ENCODE results near the gene FGF14.

FGF14 gene

DNA sequence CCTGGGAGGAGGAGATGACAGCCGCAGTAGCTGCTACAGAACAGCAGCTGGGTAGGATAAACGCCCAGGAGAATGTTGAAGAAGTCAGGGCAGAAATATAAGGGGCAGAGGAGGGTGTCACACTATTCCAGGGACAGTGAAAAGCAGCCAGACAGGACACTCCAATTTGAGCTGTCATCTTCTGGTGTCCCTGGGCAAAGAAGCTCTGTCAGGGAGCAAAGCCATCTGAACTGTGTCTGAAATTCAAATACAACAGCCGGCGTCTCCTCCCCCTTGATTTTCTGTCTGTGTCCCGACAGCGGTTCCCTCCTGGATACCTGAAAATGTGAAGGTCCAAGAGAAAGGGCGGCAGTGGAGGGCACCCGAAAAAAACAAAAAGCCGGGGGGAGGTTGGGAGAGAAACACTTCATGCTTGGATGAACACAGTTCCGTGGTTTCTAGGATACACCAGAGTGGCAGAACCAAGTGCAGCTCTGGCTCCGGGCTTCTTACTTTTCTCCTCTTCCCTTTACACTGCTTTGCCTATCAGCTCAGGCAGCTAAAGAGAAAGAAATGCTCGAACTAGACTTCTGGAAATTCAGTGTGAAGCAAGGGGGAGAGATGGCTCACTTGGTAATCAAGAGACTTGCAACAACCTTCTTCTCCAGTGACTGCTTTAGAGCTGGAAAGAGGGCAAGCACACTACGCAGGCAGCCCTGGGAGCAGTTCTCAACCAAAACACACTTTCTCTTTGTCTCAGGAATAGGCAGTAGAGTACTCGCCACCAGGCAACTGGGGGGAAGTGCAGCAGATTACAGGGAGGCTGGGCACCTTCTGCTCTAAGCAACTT lies 483.8 kb downstream of the FGF14 start:
- H3K4me2 ChIP-seq (ENCODE audit: low read depth, low read length, poor library complexity, severe bottlenecking), result no peak overlapping the region
- no peak overlapping the region for H2AFZ ChIP-seq (ENCODE audit: low read depth, low read length, severe bottlenecking)

DNA sequence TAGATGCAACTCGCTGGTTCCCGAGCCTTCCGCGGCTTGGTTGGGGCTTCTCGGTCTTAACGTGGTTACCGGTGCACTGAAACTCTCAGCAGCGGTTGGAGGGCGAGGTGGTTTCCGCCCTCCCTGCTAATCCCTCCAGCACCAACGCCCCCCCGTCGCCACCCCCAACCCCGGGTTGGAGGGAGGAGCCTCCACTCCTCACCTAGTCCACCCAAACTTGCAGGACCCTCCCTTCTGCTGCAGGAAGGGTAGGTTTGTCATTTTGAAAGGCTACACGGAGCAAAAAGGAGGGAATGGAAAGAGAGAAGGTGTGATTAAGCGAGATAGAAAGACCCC lies 484.4 kb downstream of the FGF14 start:
- Histone ChIP-seq H3K27me3 (ENCODE audit: low read length) (no peaks in the 10 kb centered on the region), H3K9ac (ENCODE audit: low read length) (no peak overlapping the region), H4K20me1 (ENCODE audit: low read depth, low read length) (no peaks in the 10 kb centered on the region), H3F3A (ENCODE audit: insufficient read depth) (no peaks in the 10 kb centered on the region), H3K27ac (ENCODE audit: low read depth, low read length) (no peak overlapping the region), H3K4me3 (ENCODE audit: insufficient read depth, low read length, poor library complexity, severe bottlenecking) (no peak overlapping the region), H2AFZ (ENCODE audit: low read depth, low read length, severe bottlenecking) (no peak overlapping the region), H3K36me3 (ENCODE audit: low read length) (no peaks in the 10 kb centered on the region), H3K79me2 (ENCODE audit: insufficient read depth, low read length) (no peaks in the 10 kb centered on the region), H3K9me3 (ENCODE audit: insufficient read depth, low read length) (no peaks in the 10 kb centered on the region), H3K9me2 (replicated peaks; ENCODE audit: insufficient read depth, low read length) (no peaks in the 10 kb centered on the region), H3K4me2 (ENCODE audit: low read depth, low read length, poor library complexity, severe bottlenecking) (no peak overlapping the region)
- TF ChIP-seq, protein P1, sequence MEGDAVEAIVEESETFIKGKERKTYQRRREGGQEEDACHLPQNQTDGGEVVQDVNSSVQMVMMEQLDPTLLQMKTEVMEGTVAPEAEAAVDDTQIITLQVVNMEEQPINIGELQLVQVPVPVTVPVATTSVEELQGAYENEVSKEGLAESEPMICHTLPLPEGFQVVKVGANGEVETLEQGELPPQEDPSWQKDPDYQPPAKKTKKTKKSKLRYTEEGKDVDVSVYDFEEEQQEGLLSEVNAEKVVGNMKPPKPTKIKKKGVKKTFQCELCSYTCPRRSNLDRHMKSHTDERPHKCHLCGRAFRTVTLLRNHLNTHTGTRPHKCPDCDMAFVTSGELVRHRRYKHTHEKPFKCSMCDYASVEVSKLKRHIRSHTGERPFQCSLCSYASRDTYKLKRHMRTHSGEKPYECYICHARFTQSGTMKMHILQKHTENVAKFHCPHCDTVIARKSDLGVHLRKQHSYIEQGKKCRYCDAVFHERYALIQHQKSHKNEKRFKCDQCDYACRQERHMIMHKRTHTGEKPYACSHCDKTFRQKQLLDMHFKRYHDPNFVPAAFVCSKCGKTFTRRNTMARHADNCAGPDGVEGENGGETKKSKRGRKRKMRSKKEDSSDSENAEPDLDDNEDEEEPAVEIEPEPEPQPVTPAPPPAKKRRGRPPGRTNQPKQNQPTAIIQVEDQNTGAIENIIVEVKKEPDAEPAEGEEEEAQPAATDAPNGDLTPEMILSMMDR (IDR thresholded peaks at IDR 0.05; ENCODE audit: insufficient read depth, low read length, poor library complexity, severe bottlenecking), result no peak
- no peak for TF ChIP-seq EZH2phosphoT487 (conservative IDR thresholded peaks at IDR 0.05; ENCODE audit: low read length)

More for the DNA sequence above, 483.8 kb downstream of the FGF14 start:
- Histone ChIP-seq H3K36me3 (ENCODE audit: low read length) (no peaks in the 10 kb centered on the region), H3K27ac (ENCODE audit: low read depth, low read length) (no peak overlapping the region), H3K9me3 (ENCODE audit: insufficient read depth, low read length) (no peaks in the 10 kb centered on the region), H3K4me3 (ENCODE audit: insufficient read depth, low read length, poor library complexity, severe bottlenecking) (no peak overlapping the region), H3K9ac (ENCODE audit: low read length) (no peak overlapping the region), H3K9me2 (replicated peaks; ENCODE audit: insufficient read depth, low read length) (no peaks in the 10 kb centered on the region), H3K79me2 (ENCODE audit: insufficient read depth, low read length) (no peaks in the 10 kb centered on the region), H4K20me1 (ENCODE audit: low read depth, low read length) (no peaks in the 10 kb centered on the region), H3F3A (ENCODE audit: insufficient read depth) (no peaks in the 10 kb centered on the region), H3K27me3 (ENCODE audit: low read length) (no peaks in the 10 kb centered on the region)
- TF ChIP-seq EZH2phosphoT487 (conservative IDR thresholded peaks at IDR 0.05; ENCODE audit: low read length), result no peak
- TF ChIP-seq, protein P1 (IDR thresholded peaks at IDR 0.05; ENCODE audit: insufficient read depth, low read length, poor library complexity, severe bottlenecking), result no peak

DNA sequence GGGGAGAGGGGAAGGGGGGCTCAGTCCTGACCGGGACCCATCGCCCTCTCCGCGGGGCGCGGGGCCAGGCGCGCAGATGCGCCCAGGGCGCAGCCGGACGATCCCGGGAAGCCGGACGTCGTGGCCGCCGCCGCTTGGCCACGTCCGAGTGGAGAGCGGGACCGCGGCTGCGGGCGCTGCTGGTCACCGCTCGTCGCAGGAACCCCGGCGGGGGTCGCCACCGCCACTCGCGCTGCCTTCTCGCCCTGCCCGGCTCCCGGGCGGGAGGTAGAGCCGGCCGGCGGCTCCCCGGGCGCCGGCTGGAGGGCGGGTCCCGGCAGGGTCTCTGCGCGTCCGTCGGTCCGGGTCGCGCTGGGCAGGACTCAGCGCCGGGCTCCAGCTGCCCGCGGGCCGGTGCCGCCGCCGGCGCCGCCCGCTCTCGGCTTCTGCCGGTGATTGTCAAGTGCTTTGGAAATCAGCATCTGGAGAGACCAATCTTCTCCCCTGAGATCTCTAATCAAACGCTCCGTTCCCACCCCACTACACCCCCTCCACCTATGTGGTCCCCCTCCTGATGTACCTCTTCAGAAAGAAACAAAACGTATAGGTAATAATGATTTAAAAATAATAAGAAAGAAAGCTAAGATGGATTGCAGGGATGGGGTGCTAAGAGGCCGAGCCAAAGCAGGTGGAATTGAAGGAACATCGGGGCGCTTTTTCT lies 484.9 kb downstream of the FGF14 start:
- Histone ChIP-seq H3K9me2 (replicated peaks; ENCODE audit: insufficient read depth, low read length) (no peaks in the 10 kb centered on the region), H3F3A (ENCODE audit: insufficient read depth) (no peaks in the 10 kb centered on the region), H4K20me1 (ENCODE audit: low read depth, low read length) (no peaks in the 10 kb centered on the region), H3K9ac (ENCODE audit: low read length) (no peak overlapping the region), H3K36me3 (ENCODE audit: low read length) (no peaks in the 10 kb centered on the region), H3K4me2 (ENCODE audit: low read depth, low read length, poor library complexity, severe bottlenecking) (no peak overlapping the region), H3K27me3 (ENCODE audit: low read length) (no peaks in the 10 kb centered on the region), H3K79me2 (ENCODE audit: insufficient read depth, low read length) (no peaks in the 10 kb centered on the region), H2AFZ (ENCODE audit: low read depth, low read length, severe bottlenecking) (no peak overlapping the region), H3K9me3 (ENCODE audit: insufficient read depth, low read length) (no peaks in the 10 kb centered on the region), H3K27ac (ENCODE audit: low read depth, low read length) (no peak overlapping the region), H3K4me3 (ENCODE audit: insufficient read depth, low read length, poor library complexity, severe bottlenecking) (no peak overlapping the region)
- TF ChIP-seq, protein P1 (IDR thresholded peaks at IDR 0.05; ENCODE audit: insufficient read depth, low read length, poor library complexity, severe bottlenecking), result no peak
- TF ChIP-seq EZH2phosphoT487 (conservative IDR thresholded peaks at IDR 0.05; ENCODE audit: low read length), result no peak
